H1 (cell line): ENCODE results near the gene SLC2A1. TPM values are rescaled to one million over a fixed set of nuclear protein-coding genes. Genes with fewer than 3 reads are reported as not detected.
A peak's percentile ranks its signal among the peaks of the same experiment; 100 is the strongest.

Source experiments
- CTCF ChIA-PET: fragments of 300-600 bp; sonication (Branson Sonifier 250); formaldehyde crosslinking; loops from one replicate; lab custom pipeline; 2021; ENCODE audit not compliant: partially characterized antibody; lab: Charles Lee
- POLR2A ChIA-PET: fragments of 300-600 bp; sonication (Branson Sonifier 250); formaldehyde crosslinking; loops from one replicate; lab custom pipeline; 2021; ENCODE audit warnings: inconsistent platforms; ENCODE audit not compliant: partially characterized antibody; lab: Charles Lee
- DNase-seq, 2 experiments: peaks; one replicate each; pipeline versions ENCODE4 v3.0.0 to v3.0.0-alpha.2; 2010 to 2022; ENCODE audit warnings: low spot score in 2 of 2, low read depth in 1 of 2, mixed read lengths in 1 of 2
- FAIRE-seq: peaks from 2 replicates; lab custom pipeline; 2011; peaks lifted over from hg19 to GRCh38; lab: Jason Lieb, UNC
- H2AFZ ChIP-seq: 2 replicates; pipeline ENCODE4 v1.8.1; 2012; ENCODE audit warnings: low read length, inconsistent platforms
- H2AK5ac ChIP-seq: 2 replicates; pipeline ENCODE4 v1.6.1; 2013; ENCODE audit warnings: low read depth, low read length
- H2BK120ac ChIP-seq: replicated peaks from 2 replicates; pipeline ENCODE3; 2013; ENCODE audit warnings: low read depth, low read length, inconsistent platforms
- H2BK12ac ChIP-seq: 2 replicates; pipeline ENCODE4 v1.6.1; 2013; ENCODE audit warnings: low read depth, low read length
- H2BK15ac ChIP-seq: 2 replicates; pipeline ENCODE4 v1.6.1; 2013; ENCODE audit warnings: low read length
- H2BK20ac ChIP-seq: 2 replicates; pipeline ENCODE4 v1.6.1; 2013; ENCODE audit warnings: low read length
- H2BK5ac ChIP-seq: 2 replicates; pipeline ENCODE4 v1.6.1; 2013; ENCODE audit warnings: low read depth, low read length
- H3K14ac ChIP-seq: 2 replicates; pipeline ENCODE4 v1.6.1; 2013; ENCODE audit warnings: inconsistent platforms; ENCODE audit not compliant: insufficient read length
- H3K18ac ChIP-seq: 2 replicates; pipeline ENCODE4 v1.6.1; 2013; ENCODE audit warnings: low read length; ENCODE audit errors: extremely low read depth
- H3K23ac ChIP-seq: 2 replicates; pipeline ENCODE4 v1.6.1; 2013; ENCODE audit warnings: inconsistent platforms; ENCODE audit not compliant: insufficient read length
- H3K23me2 ChIP-seq: 2 replicates; pipeline ENCODE4 v1.6.1; 2013; ENCODE audit warnings: low read depth, low read length
- H3K27ac ChIP-seq: 2 replicates; pipeline ENCODE4 v1.6.1; 2011; ENCODE audit warnings: low read depth, low read length, inconsistent platforms
- H3K27me3 ChIP-seq, 4 experiments: replicated peaks in 1 of 4; 1 replicate in 1 of 4; 2 replicates in 3 of 4; pipeline versions ENCODE4 v1.6.1 to v1.8.1; 2011 to 2013; ENCODE audit warnings: low read length in 3 of 4, mild to moderate bottlenecking in 3 of 4, inconsistent platforms in 2 of 4, mixed read lengths in 2 of 4, moderate library complexity in 1 of 4; ENCODE audit not compliant: control insufficient read depth in 3 of 4, insufficient read depth in 3 of 4; ENCODE audit errors: extremely low read depth in 1 of 4
- H3K36me3 ChIP-seq, 4 experiments: 2 replicates each; pipeline versions ENCODE4 v1.6.1 to v1.8.1; 2011 to 2013; ENCODE audit warnings: mild to moderate bottlenecking in 4 of 4, low read length in 3 of 4, moderate library complexity in 2 of 4, control low read depth in 1 of 4, inconsistent platforms in 1 of 4; ENCODE audit not compliant: insufficient read depth in 4 of 4, control insufficient read depth in 2 of 4
- H3K4ac ChIP-seq: replicated peaks from 2 replicates; pipeline ENCODE3; 2013; ENCODE audit warnings: low read length, low read depth, mixed read lengths, inconsistent platforms; ENCODE audit not compliant: insufficient read length
- H3K4me1 ChIP-seq, 4 experiments: replicated peaks in 1 of 4; 1 replicate in 1 of 4; 2 replicates in 3 of 4; pipeline versions ENCODE4 v1.6.1 to v1.8.1; 2011 to 2013; ENCODE audit warnings: low read length in 3 of 4, inconsistent platforms in 2 of 4, mixed read lengths in 1 of 4; ENCODE audit not compliant: insufficient read depth in 4 of 4, control insufficient read depth in 3 of 4
- H3K4me2 ChIP-seq, 2 experiments: 2 replicates each; pipeline versions ENCODE4 v1.6.1 to v1.8.1; 2011 to 2013; ENCODE audit warnings: low read depth in 2 of 2, low read length in 2 of 2, control low read depth in 1 of 2, inconsistent platforms in 1 of 2, mild to moderate bottlenecking in 1 of 2; ENCODE audit not compliant: insufficient read depth in 1 of 2
- H3K4me3 ChIP-seq, 4 experiments: fragments of 200-600, 300-600 bp in 1 of 4; sonication (generic), shearing (Covaris generic), sonication (Bioruptor Twin) in 1 of 4; 2 replicates each; pipeline versions ENCODE4 v1.5.1 to v1.8.1; 2011 to 2016; ENCODE audit warnings: low read length in 4 of 4, low read depth in 3 of 4, control low read depth in 2 of 4, inconsistent platforms in 2 of 4, mild to moderate bottlenecking in 2 of 4, mixed read lengths in 1 of 4, moderate library complexity in 1 of 4; ENCODE audit not compliant: insufficient read depth in 2 of 4; ENCODE audit errors: extremely low read depth in 1 of 4
- H3K56ac ChIP-seq: replicated peaks from 2 replicates; pipeline ENCODE3; 2013; ENCODE audit warnings: low read depth, mild to moderate bottlenecking, mixed read lengths, low read length, inconsistent platforms; ENCODE audit not compliant: insufficient read length
- H3K79me1 ChIP-seq: 2 replicates; pipeline ENCODE4 v1.6.1; 2013; ENCODE audit warnings: low read depth, low read length, control low read depth
- H3K79me2 ChIP-seq, 2 experiments: 2 replicates each; pipeline versions ENCODE4 v1.6.1 to v1.8.1; 2012 to 2013; ENCODE audit warnings: low read length in 2 of 2, mild to moderate bottlenecking in 2 of 2, inconsistent platforms in 1 of 2; ENCODE audit not compliant: insufficient read depth in 2 of 2, control insufficient read depth in 1 of 2
- H3K9ac ChIP-seq, 4 experiments: replicated peaks in 1 of 4; 1 replicate in 1 of 4; 2 replicates in 3 of 4; pipeline versions ENCODE4 v1.6.1 to v1.8.1; 2011 to 2013; ENCODE audit warnings: low read depth in 3 of 4, low read length in 3 of 4, control low read depth in 2 of 4, mild to moderate bottlenecking in 2 of 4, moderate library complexity in 2 of 4, inconsistent platforms in 1 of 4; ENCODE audit errors: extremely low read depth in 1 of 4
- H3K9me3 ChIP-seq, 2 experiments: 2 replicates each; pipeline versions ENCODE4 v1.6.1 to v1.8.1; 2012 to 2013; ENCODE audit warnings: mild to moderate bottlenecking in 2 of 2, moderate library complexity in 2 of 2, control low read depth in 1 of 2, inconsistent platforms in 1 of 2, low read depth in 1 of 2, low read length in 1 of 2, mixed read lengths in 1 of 2; ENCODE audit not compliant: insufficient read depth in 2 of 2
- H4K20me1 ChIP-seq, 2 experiments: replicated peaks in 1 of 2; 2 replicates each; pipeline versions ENCODE3 to v1.8.1; 2011 to 2013; ENCODE audit warnings: inconsistent platforms in 2 of 2, low read length in 2 of 2, mild to moderate bottlenecking in 1 of 2; ENCODE audit not compliant: insufficient read depth in 2 of 2, control insufficient read depth in 1 of 2
- H4K5ac ChIP-seq: 2 replicates; pipeline ENCODE4 v1.6.1; 2013; ENCODE audit warnings: low read length, low read depth, mixed read lengths, inconsistent platforms; ENCODE audit not compliant: insufficient read length
- H4K8ac ChIP-seq: 2 replicates; pipeline ENCODE4 v1.8.0; 2013; ENCODE audit warnings: mild to moderate bottlenecking, moderate library complexity, low read length, inconsistent platforms; ENCODE audit not compliant: insufficient read depth; ENCODE audit errors: extremely low read depth
- H4K91ac ChIP-seq: replicated peaks from 2 replicates; pipeline ENCODE3; 2013; ENCODE audit warnings: low read length, mixed read lengths, inconsistent platforms; ENCODE audit not compliant: insufficient read length
- CEBPB ChIP-seq: IDR thresholded peaks from 2 replicates; pipeline ENCODE4 v1.6.1; 2012; ENCODE audit warnings: low read depth, low read length
- EP300 ChIP-seq, 2 experiments: IDR thresholded peaks; 1 replicate in 1 of 2; 2 replicates in 1 of 2; pipeline ENCODE4 v1.6.1; 2011 to 2012; ENCODE audit warnings: low read depth in 2 of 2, low read length in 2 of 2, mild to moderate bottlenecking in 2 of 2, borderline replicate concordance in 1 of 2, inconsistent platforms in 1 of 2, moderate library complexity in 1 of 2
- HDAC2 ChIP-seq, 2 experiments: fragments of 300-600 bp in 1 of 2; sonication (generic) in 1 of 2; IDR thresholded peaks; 2 replicates each; pipeline ENCODE4 v1.6.1; 2011 to 2012; ENCODE audit warnings: low read depth in 2 of 2, low read length in 2 of 2, mild to moderate bottlenecking in 2 of 2, moderate library complexity in 2 of 2, borderline replicate concordance in 1 of 2, inconsistent platforms in 1 of 2
- NANOG ChIP-seq: IDR thresholded peaks from 2 replicates; pipeline ENCODE4 v1.6.1; 2011; ENCODE audit warnings: low read length, low read depth, mild to moderate bottlenecking, inconsistent platforms; ENCODE audit not compliant: insufficient read depth, poor library complexity, severe bottlenecking
- POLR2AphosphoS5 ChIP-seq: IDR thresholded peaks from 2 replicates; pipeline ENCODE4 v1.6.1; 2011; ENCODE audit warnings: low read depth, low read length
- RFX5 ChIP-seq: IDR thresholded peaks from 2 replicates; pipeline ENCODE4 v1.6.1; 2011; ENCODE audit warnings: low read depth, low read length, improper control_type of control experiment, borderline replicate concordance
- RXRA ChIP-seq: IDR thresholded peaks from 2 replicates; pipeline ENCODE4 v1.6.1; 2011; ENCODE audit warnings: low read depth, mild to moderate bottlenecking, low read length, moderate library complexity; ENCODE audit not compliant: insufficient read depth
- WGBS, 2 experiments: shearing (Covaris generic) in 1 of 2; methylation state at CpG; one replicate each; pipeline versions ENCODE4 v1.1.6 to v1.1.7; 2013 to 2015; ENCODE audit warnings: low lambda C conversion rate in 2 of 2, mixed read lengths in 2 of 2, inconsistent platforms in 1 of 2, low coverage in 1 of 2, missing lambda C conversion rate in 1 of 2; ENCODE audit not compliant: insufficient replicate concordance in 2 of 2, insufficient coverage in 1 of 2, insufficient read length in 1 of 2; ENCODE audit errors: extremely low coverage in 1 of 2, missing lambda C conversion rate in 1 of 2; 5-methylcytosine and 5-hydroxymethylcytosine counted together
- polyA plus RNA-seq, 7 experiments: library from polyadenylated mRNA; depleted of rRNA in 3 of 7; stranded (reverse) in 5 of 7; unstranded in 2 of 7; fragments of >200 nt in 5 of 7; fragments of 200-250 nt in 2 of 7; gene quantifications; 1 replicate in 5 of 7; 2 replicates in 1 of 7; 4 replicates in 1 of 7; pipeline versions ENCODE4 v1.2.1 to v1.2.3, GENCODE V29; 2011 to 2013; ENCODE audit warnings: missing spikeins in 2 of 7, mixed read lengths in 2 of 7
- total RNA-seq: library from RNA; stranded (reverse); fragmentation: NEBNext Ultra II Directional; extraction: Animal tissue kit (Norgen Biotek cat#: 25700); gene quantifications from 2 replicates; pipeline ENCODE4 v1.2.1, GENCODE V29; 2021

SLC2A1 gene
- total and polyA plus RNA-seq, 2 of the 8 experiments (the other 6 are each of a cell fraction or from before 2014, with no cell fraction given) = 230 to 308 TPM

DNA sequence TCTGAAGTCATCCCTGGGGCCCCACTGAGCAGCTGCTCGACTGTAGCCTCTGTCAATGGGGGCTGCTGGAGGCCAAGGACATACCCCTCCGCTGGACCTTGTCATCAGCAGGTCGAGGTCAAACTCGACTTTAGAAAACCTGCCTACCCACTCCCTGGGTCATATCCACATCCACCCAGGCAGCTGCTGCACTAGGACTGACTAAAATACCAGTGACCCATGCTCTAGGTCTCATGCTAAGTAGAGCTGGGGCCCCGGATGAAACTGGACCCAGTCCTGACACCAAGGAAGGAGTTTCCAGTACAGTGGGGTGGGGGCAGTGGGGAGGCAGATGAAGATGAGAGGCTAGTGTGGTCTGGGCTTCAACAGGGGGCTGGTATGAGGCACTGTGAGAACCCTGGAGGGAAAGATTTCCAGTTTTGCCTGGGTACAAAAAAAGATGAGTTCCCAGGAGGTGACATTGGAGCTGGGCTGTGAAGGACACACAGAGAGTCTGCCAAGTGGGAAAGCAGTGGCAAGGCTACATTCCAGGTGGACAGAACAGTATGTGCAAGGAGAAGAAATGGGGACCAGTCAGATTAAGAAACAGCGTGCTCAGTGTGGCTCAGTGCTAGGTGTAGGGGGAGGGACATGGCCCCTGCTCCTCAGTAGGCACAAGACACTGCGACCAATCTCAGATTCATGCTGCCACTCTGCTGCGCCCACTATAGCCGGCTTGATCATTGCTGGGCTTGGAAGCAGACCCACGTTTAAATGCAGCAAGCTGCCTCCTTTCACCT lies 12.4 kb downstream of the SLC2A1 start:
- no peaks in the 10 kb centered on the region for H3K9me3 ChIP-seq

More for the DNA sequence above, 12.4 kb downstream of the SLC2A1 start:
- H2AFZ ChIP-seq = no peak overlapping the region
- POLR2A ChIA-PET = interaction anchor here (0.7 to 3.9 kb wide), 10 partner anchors 8 to 169 kb away, joined by 3 to 29 read pairs (median 5); no protein-coding TSS in a partner anchor
- FAIRE-seq = no peak
- H3K27me3 ChIP-seq = no peaks in the 10 kb centered on the region
- no peak overlapping the region for H3K4me2 ChIP-seq
- TF ChIP-seq RXRA = no peak
- TF ChIP-seq HDAC2 (IDR thresholded peaks at IDR 0.05; ENCODE audit: borderline replicate concordance in 1 of 2, low read depth in 2 of 2, low read length in 2 of 2) = no peak
- TF ChIP-seq NANOG = no peak
- TF ChIP-seq POLR2AphosphoS5 = peak; percentile 45
- no peak for TF ChIP-seq RFX5
- TF ChIP-seq EP300 (IDR thresholded peaks at IDR 0.05; ENCODE audit: borderline replicate concordance in 1 of 2, low read depth in 2 of 2, low read length in 2 of 2) = no peak
- no peak for TF ChIP-seq CEBPB
- no peak overlapping the region for H3K18ac ChIP-seq
- no peak overlapping the region for H4K5ac ChIP-seq
- H3K4me1 ChIP-seq = peaks cover 19 to 42% (median 30%) of the 10 kb centered on the region in 4 experiments
- H3K9ac ChIP-seq = no peak overlapping the region
- DNase-seq = no peak
- no peak overlapping the region for H3K23ac ChIP-seq
- no peak overlapping the region for H2BK5ac ChIP-seq
- no peaks in the 10 kb centered on the region for H3K23me2 ChIP-seq
- no peak overlapping the region for H3K14ac ChIP-seq
- 88% methylated on average over 10 of the region's 10 CpGs; no CpG with 5 or more reads in 1 of the 2 experiments for WGBS, 2 experiments
- peaks cover 29% of the 10 kb centered on the region for H3K79me1 ChIP-seq
- no peak overlapping the region for H2AK5ac ChIP-seq
- no peak overlapping the region for H3K56ac ChIP-seq
- CTCF ChIA-PET = interaction anchor here (0.7 to 2.1 kb wide), 6 partner anchors 8 to 211 kb away, joined by 3 to 9 read pairs (median 3); no protein-coding TSS in a partner anchor
- H3K36me3 ChIP-seq = peaks cover 13 to 62% (median 33%) of the 10 kb centered on the region in 4 experiments
- no peak overlapping the region for H2BK20ac ChIP-seq
- H4K20me1 ChIP-seq = peaks cover 64 to 68% of the 10 kb centered on the region in 2 experiments
- no peak overlapping the region for H3K4me3 ChIP-seq
- no peak overlapping the region for H2BK15ac ChIP-seq
- 0 out of 2 replicates have a peak overlapping the region, but pooled peaks have one; percentile 4 for H4K8ac ChIP-seq
- no peak overlapping the region for H2BK12ac ChIP-seq
- H2BK120ac ChIP-seq = no peak overlapping the region
- H3K4ac ChIP-seq = no peak overlapping the region
- H3K27ac ChIP-seq = no peak overlapping the region
- peaks cover 55 to 99% of the 10 kb centered on the region in 2 experiments for H3K79me2 ChIP-seq
- no peak overlapping the region for H4K91ac ChIP-seq
